HG03521 (cell line): ENCODE data around the gene PLP1.
A peak's percentile ranks its signal among the peaks of the same experiment; 100 is the strongest.
"Not testable (repeated sequence)": the region's sequence is repeated elsewhere in the genome, so short reads cannot be mapped to it uniquely, and the experiment has no call there.

ENCODE experiments used
- ATAC-seq: cut with Tn5 transposase; IDR thresholded peaks from one replicate; pipeline ENCODE4 v1.9.1; 2021; ENCODE audit warnings: mild to moderate bottlenecking, moderate library complexity; ENCODE audit not compliant: unreplicated experiment

PLP1 gene

DNA sequence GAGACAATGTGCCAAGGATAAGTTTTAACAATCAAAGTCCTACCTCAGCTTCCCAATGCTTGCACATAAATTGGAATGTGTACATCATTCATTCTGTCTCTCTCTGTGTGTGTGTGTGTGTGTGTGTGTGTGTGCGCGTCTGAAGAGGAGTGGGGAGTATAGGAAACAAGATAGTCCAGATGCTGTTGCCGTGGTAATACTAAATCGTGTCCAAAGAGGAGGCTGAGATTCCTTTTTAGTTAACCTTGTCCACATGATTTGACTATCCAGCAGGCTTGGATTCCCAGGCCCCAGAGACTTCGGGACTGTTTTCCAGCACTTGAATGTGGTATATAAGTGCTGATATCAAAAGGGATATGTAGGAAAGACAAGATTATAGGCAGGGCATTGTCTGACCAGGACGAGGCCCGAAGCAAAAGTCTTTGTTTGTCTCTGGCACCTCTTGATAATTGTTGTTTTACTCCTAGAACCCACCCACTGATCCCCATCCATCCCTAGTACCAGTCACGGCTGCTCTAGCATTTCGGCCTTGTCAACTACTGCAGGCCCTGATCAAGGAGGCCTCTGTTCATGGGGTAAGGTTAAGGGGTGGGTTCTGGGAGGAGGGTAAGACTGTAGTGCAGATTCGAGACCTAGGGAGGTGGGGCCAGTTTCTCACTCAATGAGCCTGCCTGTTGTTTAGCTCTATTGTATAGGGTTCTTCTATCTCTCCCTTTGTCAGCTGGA is 3.9 kb downstream of the PLP1 start:
- ATAC-seq: no peak

DNA sequence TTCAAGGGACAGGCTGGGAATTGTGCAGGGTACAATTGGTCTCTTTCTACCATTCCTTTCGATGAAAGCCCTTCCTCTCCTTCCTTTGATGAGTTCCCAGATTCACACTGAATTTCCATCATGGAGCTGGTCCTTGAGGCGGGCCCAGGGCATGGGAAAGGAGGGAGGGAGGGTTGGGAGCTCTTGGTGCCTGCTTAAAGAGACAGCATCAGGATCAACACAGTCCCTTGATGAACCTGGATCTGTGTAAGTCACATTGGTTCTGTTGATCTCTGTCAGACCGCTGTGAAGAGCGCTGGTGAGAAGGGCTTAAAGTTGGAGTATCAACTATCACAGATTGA is 4.4 kb downstream of the PLP1 start:
- ATAC-seq: no peak

DNA sequence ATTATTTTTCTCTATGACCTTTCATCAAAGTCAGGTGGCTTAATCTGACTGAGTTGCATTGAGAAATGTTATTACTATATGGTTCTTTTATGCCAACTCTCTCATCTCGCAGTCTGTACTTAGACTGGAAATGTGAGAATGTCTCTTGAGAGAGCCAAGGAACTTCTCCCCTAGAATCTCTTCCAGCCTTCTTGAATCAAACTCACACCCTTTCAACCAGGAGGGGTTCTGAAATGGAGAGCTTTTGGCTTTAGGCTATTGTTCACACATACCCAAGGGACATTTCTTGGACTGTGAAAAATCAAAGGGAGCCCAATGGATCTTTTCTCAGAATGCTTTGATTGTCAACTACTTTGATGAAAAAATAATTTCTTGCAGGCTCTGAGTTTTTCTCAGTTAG is 5.1 kb downstream of the PLP1 start:
- ATAC-seq: no peak

DNA sequence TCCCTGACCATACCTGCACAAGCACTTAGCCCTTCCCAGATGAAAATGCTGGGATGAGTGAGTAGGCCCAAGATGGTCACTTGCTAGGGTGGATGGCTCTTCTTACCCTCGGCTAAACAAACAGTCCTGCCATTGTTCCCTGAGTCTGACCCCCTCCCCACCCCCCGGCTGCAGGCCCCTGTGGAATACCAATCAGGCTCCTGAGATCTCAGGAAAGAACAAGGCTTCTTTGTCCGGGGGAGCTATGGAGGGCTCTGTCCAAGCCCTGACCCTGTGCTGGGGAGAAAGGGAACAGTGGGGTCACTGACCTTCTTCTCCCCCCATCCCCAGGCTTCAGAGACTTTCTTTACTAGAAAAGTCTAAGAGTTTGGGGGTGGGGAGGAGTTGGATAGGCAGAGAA is 6.0 kb downstream of the PLP1 start:
- ATAC-seq: no peak

DNA sequence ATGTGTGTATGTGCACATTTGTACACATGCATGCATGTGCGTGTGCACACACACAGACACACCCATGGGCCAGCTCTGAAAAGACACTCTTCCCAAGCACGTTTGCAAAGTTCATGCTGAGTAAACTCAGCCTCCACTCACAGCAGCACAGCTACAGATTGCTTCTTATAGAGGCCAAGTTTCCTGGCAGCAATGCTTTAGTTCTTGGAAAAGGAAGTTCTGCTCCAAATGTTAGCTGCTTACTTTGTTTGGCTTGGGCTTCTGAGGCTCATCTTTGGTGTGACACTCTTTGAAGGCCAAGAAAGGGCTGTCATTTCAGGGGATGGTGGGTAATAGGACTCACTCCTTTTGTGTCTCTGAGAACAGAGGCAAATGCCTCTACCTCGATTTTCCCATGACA is 6.6 kb downstream of the PLP1 start:
- ATAC-seq: no peak

DNA sequence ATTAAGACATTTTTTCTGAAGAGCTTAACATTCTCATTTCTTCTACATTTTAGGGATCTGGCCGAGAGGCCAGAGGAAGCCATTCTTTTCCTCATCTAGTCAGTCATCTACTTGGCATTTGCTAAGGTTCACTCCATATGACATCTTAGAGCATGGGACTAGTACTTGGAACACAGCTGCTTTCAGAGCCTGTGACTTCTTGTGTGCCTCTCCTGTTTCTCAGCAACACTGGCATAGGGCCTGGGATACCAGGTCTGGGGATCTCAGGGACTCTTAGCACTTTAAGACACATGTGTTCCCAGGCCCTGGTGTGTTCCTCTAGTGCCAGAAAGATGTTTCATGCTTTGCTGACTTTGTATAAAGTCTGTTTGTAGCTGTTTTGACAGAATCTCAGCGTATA is 7.3 kb downstream of the PLP1 start:
- ATAC-seq: no peak

DNA sequence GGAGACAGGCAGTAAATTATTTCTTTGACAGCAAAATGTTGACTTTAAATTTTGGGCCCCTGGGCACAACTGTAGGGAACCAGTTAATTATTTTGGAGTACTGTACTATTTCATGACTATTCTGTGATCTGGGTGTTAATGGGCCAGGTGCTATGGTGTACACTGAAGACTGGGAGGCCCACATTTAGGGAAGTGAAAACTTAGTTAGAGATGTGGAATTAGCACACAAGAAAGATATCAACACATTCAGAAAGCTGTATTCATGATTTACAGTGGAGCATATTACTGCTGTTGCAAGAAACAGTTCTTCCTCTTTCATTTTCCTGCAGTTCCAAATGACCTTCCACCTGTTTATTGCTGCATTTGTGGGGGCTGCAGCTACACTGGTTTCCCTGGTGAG is 12.4 kb downstream of the PLP1 start:
- ATAC-seq: peak; percentile 67

DNA sequence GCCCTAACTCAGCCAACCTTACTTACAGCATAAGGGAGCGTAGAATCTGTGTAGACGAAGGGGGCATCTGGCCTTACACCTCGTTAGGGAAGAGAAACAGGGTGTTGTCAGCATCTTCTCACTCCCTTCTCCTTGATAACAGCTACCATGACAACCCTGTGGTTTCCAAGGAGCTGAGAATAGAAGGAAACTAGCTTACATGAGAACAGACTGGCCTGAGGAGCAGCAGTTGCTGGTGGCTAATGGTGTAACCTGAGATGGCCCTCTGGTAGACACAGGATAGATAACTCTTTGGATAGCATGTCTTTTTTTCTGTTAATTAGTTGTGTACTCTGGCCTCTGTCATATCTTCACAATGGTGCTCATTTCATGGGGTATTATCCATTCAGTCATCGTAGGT is 14.6 kb downstream of the PLP1 start:
- no peak for ATAC-seq

DNA sequence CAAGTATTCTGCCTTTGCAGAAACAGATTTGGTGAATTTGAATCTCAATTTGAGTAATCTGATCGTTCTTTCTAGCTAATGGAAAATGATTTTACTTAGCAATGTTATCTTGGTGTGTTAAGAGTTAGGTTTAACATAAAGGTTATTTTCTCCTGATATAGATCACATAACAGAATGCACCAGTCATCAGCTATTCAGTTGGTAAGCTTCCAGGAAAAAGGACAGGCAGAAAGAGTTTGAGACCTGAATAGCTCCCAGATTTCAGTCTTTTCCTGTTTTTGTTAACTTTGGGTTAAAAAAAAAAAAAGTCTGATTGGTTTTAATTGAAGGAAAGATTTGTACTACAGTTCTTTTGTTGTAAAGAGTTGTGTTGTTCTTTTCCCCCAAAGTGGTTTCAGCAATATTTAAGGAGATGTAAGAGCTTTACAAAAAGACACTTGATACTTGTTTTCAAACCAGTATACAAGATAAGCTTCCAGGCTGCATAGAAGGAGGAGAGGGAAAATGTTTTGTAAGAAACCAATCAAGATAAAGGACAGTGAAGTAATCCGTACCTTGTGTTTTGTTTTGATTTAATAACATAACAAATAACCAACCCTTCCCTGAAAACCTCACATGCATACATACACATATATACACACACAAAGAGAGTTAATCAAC is 15.3 kb downstream of the PLP1 start:
- ATAC-seq: no peak

DNA sequence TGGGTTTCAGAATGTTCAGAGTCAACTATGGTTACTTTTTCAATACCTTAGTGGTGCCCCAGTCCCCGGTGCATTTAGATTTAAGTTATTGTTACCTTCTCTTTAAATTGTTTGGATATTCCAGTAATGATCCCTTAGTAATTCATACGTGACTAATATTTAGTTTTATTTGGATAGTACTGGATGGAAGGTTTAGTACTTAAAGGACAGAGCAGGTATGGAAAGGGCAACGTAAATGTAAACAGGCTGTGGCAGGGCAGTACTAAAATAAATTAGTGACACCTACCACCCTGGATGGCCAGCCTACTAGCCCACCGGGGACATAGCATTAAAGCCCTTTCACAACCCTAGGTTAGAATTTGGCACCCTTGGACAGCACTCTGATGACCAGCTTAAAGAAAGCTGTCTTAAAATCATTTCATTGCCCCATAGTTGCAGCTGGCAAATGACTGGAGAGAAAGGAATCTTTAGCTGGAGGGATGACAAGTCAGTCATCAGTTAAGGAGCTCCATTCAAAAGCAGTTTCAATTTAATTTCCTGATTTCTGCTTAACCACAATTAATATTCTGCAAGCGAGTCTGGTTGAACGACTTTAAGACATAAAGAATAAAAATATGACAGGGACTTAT is 16.4 kb downstream of the PLP1 start:
- ATAC-seq: no peak

DNA sequence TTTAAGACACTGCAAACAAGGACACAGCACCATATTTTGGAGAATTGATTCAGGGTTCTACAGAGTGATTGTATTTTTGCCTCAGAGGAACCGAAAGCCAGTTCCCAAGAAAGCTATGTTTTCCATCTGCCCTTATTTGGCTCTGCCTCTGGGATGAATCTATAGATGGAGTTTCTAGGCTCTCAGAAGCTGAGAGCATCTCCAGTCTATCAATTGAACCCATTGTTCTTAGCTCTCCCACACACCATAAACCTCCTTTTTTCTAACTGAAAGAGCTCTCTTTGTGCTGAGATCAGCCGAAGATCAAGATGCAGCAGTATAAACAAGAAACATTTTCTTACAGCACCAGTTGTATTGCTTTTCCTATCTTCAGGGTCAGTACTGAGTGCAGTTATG is 16.9 kb downstream of the PLP1 start:
- ATAC-seq: no peak

DNA sequence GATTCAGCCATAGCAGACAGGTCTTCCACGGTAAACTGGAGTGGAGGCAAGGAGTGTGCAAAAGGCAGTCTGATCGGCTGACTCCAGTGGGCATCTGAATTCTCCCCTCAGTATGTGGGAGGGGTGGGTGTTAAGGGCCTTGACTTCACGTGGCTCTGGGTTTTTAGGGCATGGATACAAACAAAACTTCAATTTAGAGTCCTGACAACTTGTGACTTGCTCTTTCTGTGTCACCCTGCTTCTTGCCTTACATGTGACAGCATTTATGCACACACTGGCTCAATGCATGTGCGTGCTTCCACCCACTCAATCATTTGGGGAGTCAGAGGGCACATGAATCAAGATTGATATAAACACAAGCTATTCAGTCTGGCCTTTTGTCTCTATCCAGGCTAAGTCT is 17.5 kb downstream of the PLP1 start:
- no peak for ATAC-seq

DNA sequence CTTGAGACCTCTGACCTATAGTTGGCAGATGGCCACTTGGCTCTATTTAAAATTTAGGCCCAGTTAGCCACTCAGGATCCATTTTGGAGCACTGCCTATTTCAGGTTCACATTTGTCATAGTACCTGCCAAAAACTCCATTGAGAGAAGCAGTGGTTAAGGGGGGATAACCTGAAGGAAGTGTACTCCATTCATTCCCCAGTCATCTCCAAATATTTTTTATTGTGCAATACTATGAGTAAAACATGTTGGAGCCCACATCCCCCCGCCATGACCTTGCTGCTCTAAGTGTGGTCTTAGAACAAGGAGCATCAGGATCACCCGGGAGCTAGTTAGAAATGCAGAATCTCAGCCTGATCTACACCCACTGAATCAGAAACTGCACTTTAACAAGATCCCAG is 21.1 kb downstream of the PLP1 start:
- ATAC-seq: no peak

DNA sequence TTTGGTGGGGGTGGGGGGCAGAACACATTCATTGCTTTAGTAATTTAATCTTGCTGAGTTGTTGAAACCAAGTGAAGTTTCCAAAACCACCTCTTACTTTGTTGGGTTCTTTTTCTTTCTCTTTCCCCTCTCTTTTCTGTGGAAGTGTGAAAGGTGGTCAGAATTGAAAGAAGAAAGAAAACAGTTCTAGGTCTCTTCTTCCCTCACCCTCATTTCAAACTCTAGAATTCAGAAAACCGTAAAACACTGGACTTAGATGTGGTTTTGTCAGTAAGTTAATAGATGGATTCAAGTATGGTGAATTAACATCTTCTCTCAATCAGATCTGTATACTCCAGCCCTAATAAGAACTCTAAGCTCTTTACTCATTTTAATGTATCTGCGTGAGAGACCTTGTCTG is 23.7 kb downstream of the PLP1 start:
- ATAC-seq: no peak

DNA sequence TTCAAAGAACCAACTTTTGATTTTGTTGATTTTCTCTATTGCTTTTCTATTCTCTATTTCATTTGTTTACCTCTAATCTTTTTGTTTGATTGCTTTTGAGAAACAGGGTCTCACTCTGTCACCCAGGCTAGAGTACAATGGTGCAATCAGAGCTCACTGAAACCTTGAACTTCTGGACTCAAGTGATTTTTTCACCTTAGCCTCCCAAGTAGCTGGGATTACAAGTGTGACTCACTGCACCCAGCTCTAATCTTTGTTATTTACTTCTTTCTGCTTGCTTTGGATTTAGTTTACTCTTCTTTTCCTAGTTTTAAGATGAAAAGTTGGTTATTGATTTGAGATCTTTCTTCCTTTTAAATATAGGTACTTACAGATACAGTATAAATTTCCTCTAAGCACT is 29.2 kb downstream of the PLP1 start:
- no peak for ATAC-seq

DNA sequence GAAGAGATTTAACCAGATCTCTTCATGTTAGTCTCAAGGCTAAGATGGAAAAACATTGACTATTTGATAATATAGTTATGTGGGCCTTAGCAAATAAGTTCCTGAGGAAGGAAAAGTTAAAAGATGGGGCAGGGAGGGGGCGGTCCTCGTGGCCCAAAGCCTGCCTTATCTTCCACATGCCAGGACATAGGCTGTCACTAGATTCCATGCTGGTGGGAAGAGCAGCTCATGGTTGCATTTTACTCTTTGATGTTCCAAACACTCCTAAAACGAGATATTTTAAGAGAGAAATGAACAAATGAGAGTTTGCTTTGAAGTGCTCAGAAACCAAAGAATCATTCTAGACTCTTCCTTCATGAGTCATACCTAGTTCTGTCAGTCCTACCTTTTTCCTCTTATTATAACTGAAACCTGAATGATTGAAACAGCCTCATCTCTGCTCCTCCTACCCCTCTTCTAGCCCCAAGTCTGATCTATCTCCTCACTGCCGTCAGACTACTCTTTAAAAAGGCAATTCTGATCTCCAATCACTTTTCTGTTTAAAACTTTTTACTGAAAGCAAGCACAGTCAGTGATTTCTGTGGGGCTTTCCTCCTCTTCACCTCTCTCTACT is 30.3 kb downstream of the PLP1 start:
- ATAC-seq: no peak

DNA sequence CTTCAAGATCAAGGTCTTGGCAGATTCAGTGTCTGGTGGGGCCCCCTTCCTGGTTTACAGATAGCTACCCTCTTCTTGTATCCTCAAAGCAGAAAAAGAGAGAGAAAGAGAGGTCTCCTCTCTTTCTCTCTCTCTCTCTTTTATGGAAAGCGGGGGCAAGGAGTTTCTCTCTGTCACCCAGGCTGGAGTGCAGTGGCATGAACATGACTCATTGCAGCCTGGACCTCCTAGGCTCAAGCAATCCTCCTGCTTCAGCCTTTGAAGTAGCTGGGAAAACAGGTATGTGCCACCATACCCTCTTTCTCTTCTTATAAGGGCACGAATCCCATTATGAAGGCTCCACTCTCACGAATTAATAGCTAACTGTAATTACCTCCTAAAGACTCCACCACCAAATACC is 35.2 kb downstream of the PLP1 start:
- no peak for ATAC-seq

DNA sequence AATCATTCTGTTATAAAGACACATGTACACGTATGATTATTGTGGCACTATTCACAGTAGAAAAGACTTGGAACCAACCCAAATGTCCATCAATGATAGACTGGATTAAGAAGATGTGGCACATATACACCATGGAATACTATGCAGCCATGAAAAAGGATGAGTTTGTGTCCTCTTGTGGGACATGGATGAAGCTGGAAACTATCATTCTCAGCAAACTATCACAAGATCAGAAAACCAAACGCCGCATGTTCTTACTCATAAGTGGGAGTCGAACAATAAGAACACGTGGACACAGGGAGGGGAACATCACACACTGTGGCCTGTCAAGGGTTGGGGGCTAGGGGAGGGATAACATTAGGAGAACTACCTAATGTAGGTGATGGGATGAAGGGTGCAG is 40.5 kb downstream of the PLP1 start:
- not testable (repeated sequence) for ATAC-seq

DNA sequence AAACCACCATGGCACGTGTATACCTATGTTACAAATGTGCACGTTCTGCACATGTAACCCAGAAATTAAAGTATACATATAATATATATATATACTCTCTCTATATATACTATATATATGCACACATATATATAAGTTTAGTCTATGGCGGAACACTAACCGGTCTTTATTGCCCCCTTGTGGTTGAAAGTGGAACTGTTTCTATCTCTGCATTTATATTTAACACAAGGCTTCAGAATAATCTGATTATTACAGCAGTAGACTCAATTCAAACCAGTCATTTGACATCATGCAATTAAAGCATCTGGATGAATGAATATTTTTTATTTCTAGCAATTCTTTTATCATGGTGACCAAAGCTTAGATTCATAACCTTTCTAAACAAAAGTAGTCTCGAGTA is 40.9 kb downstream of the PLP1 start:
- ATAC-seq: no peak

DNA sequence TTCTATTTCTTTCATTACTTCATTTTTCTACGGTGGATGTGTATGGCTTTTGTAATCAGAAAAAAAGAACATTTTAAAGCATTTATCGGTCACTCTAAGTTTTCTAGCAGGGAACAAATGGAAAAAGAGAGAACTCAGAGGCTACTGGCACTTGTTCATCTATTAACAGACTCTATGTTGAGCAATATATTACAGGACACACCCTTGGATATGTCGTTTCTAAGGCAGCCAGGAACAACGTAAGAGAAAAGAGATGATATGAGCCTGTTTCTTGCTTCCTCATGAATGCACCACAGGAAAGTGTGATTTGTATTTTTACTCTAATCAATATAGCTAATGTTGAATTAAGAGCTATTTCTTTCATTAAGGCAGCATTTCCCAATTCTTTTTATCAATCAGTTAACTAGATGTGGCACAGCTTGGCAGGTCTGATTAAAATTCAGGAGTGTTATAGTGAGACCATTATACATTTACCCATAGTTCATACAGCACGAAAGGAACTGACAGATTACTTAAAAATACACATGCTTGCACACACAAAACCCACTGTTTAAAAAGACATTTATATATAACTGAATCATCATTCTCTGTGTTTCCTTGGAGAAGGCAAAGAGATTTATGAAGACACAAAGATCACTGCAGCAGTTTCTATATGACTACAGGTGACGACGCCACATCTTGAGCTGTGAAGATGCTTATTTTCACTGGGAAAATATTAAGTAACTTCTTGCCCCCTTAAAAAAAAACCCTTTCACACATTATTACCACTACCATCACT is 42.4 kb downstream of the PLP1 start:
- no peak for ATAC-seq

DNA sequence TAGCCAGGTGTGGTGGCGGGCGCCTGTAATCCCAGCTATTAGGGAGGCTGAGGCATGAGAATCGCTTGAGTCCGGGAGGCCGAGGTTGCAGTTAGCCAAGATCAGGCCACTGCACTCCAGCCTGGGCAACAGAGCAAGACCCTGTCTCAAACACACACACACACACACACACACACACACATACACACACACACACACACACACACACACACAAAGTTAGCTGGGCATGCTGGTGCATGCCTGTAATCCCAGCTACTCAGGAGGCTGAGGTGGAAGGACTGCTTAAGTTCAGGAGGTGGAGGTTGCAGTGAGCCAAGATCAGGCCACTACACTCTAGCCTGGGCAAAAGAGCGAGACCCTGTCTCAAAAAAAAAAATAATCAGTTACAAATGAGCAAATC is 44.2 kb downstream of the PLP1 start:
- not testable (repeated sequence) for ATAC-seq
